ENCODE measurements around the gene CES3.

DNA sequence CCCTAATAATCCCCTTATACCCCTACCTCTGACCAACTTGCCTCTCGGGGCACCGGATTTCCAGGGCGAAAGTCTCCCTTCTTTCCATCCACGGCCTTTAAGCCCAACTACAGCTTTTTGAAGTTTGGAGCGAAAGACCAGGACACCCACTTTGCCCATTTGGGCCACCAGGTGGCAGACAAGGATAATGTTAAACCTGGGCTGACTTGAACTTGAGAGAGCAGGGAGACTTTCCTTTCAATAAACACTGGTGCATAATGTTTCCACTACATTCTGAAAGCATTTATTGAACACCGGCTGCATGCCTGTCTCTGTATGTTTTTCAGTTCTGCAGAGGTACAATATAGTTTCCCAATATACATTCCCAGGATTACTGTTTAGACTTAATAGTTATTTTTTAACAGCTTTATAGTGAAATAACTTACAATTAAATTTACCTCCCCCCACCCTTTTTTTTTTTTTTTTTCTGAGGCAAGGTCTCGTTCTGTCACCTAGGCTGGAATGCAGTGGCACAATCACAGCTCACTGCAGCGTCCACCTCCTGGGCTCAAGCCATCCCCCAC is 6.9 kb upstream of the CES3 start:
- TF ChIP-seq, protein P1, sequence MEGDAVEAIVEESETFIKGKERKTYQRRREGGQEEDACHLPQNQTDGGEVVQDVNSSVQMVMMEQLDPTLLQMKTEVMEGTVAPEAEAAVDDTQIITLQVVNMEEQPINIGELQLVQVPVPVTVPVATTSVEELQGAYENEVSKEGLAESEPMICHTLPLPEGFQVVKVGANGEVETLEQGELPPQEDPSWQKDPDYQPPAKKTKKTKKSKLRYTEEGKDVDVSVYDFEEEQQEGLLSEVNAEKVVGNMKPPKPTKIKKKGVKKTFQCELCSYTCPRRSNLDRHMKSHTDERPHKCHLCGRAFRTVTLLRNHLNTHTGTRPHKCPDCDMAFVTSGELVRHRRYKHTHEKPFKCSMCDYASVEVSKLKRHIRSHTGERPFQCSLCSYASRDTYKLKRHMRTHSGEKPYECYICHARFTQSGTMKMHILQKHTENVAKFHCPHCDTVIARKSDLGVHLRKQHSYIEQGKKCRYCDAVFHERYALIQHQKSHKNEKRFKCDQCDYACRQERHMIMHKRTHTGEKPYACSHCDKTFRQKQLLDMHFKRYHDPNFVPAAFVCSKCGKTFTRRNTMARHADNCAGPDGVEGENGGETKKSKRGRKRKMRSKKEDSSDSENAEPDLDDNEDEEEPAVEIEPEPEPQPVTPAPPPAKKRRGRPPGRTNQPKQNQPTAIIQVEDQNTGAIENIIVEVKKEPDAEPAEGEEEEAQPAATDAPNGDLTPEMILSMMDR (IDR thresholded peaks at IDR 0.05): peak; percentile 36 to 82 (median 76)
- no peak for TF ChIP-seq POLR2A (IDR thresholded peaks at IDR 0.05)

Measured in thyroid gland (tissue), 4 donors.